HG02763 (cell line): Measurements from ENCODE around the gene ZFR2.
"Not testable (repeated sequence)": the region's sequence is repeated elsewhere in the genome, so short reads cannot be mapped to it uniquely, and the experiment has no call there.

Source experiments
- ATAC-seq: cut with Tn5 transposase; IDR thresholded peaks from one replicate; pipeline ENCODE4 v1.9.1; 2021; ENCODE audit warnings: mild to moderate bottlenecking, moderate library complexity; ENCODE audit not compliant: unreplicated experiment

ZFR2 gene

GRCh38 chr19:3758297-3758696 lies 110.5 kb downstream of the ZFR2 start:
- ATAC-seq = not testable (repeated sequence)

GRCh38 chr19:3757705-3758104 lies 111.1 kb downstream of the ZFR2 start:
- not testable (repeated sequence) for ATAC-seq
